Measurements from ENCODE around the gene PLK5.
"Not testable (repeated sequence)": the region's sequence is repeated elsewhere in the genome, so short reads cannot be mapped to it uniquely, and the experiment has no call there.

The PLK5 gene, protein sequence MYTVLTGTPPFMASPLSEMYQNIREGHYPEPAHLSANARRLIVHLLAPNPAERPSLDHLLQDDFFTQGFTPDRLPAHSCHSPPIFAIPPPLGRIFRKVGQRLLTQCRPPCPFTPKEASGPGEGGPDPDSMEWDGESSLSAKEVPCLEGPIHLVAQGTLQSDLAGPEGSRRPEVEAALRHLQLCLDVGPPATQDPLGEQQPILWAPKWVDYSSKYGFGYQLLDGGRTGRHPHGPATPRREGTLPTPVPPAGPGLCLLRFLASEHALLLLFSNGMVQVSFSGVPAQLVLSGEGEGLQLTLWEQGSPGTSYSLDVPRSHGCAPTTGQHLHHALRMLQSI

DNA sequence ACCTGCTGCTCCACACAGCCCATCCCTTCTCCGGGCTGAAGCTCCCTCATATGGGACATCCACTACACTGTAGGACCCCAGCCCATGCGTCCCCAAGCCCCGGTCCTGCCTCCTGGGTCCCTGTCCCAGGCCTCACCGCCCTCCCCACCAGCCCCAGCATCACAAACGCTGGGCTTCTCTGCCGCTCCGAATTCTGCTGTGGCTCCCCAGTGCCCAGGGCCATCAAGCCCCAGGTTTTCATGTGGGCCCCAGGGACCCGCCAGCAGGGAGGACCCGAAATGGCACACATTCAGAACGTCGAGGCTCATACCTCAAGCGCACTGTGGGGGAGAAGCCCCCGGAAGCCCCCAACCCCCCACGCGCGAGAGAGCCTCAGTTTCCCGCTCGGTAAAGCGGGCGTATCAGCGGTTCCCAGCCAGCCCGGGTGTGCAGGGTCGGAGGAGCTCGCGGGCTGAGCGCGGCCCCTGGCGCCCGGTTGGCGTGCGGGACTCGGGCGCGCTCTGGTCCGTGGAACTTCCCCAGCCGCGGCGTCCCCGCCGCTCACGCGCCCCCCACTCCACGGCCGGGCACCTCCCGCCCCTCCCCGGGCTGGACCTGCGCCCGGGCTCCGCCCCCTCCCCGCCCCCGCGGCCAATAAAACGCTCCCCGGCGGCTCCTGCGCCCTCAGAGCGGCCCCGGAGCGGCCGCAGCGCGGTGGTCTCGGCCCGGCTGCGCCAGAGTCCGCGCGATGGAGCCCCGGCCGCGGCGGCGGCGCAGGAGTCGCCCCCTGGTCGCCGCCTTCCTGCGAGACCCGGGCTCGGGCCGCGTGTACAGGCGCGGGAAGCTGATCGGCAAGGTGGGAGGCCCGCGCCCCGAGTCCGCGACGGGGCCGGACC, at the start of gene PLK5:
PLK5 (plus strand) TSS at position 666 of the 875 bp plus-strand sequence. CDS start 2,920 bp downstream, outside the sequence.
- no peak for DNase-seq

DNA sequence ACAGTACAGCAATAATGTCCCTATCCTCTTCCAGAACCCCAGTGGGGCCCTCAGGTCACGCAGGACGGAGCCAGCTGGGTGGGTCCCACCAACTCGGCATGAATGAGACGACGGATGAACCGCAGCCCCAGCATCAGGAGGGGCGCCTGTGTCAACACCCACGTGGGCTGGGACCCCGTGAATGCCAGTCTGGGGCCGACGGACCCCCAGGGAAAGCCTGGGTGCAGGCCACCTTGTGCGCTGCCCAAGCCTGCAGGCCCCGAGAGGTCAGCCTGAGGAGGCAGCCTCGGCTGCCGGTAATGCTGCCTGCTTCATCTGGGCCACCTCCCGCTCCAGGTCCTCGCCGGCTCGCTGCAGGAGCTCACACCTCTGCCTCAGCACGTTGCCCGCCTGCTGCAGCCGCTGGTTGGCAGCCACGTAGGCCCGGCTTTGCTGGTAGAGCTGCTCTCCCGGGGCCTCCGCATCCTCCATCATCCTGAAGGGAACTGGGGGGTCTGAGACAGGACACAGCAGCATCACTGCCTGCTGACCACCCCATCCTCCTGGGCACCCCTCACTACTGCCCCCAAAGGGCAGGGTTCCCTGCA, 49.0 kb upstream of the PLK5 start:
- DNase-seq = no peak

DNA sequence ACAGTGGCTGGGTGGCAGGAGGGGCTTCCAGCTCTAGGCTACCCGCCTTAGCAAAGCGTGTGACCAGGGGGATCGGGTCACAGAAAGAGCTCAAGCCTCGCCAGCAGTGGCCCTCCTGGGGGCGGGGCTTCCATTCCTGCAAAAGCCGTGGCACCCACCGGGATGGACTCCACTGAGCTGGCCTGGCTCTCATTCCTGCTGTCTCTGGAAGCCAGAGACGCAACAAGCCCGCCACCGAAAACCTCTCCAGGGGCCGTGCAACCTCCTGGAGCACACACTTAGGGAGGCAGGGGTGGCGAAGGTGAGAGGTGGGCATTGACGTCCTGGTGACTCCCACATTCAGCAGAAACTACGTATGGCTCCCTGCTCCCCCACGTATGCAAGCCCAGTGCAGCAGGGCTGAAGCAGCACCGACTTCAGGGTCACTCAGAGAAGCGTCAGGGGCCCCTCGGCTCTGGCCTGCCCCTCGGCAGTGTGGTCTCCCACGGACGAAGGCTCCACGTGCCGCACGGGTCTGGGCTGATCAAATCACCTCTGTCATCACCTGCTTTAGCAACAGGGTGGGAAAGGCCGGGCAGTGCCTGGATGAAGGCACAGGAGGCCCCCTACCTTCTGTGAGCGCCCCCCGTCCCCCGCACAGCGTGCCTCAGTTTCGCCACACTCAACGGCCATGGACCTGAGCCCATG, 48.0 kb upstream of the PLK5 start:
- DNase-seq = no peak

DNA sequence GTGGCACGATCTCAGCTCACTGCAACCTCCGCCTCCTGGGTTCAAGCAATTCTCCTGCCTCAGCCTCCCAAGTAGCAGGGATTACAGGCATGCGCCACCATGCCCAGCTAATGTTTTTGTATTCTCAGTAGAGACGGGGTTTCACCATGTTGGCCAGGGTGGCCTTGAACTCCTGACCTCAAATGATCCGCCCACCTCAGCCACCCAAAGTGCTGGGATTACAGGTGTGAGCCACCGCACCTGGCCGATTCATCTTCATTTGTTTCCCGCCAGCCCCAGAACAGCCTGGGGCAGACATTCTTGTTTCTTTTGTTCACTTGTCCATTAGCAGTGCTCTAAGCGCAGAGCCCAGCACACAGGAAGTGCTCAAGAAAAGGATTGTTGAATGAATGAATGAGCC, 46.8 kb upstream of the PLK5 start:
- not testable (repeated sequence) for DNase-seq

DNA sequence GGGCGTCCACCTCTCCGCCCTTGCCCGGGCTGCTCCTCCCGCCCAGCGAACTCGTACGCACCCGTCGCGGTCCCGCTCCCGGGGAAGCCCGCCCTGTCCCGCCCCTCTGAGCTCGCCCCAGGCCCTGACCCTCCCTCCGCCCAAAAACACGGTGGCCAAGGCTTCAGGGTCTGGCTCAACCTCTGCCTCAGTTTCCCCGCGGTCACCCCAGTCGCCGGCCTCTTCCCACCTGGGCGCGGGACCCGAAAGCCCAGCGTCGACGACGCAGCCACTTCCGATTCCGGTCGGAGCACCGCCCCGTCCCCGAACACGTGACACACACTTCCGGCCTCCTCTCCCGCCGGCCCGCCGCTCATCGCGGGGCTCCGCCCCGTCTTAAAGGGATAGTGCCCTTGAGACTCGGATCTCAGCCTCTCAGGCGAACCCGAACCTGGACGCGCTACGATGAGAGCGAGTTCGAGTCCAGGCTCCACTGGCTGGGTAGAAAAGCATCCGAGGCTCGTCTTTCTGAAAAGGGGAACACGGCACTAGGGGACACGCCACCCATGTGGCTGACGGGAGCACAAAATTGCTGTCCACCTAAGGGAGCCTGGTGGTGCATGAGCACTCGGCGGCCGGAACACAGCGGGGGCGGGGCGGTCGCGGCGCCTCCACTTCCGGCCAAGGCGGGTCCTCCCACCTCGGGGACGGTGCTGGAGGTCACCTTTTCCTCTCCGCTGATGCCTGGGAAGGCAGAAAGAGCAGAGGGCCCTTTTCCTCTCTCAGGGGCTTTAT, 44.8 kb upstream of the PLK5 start, which contains the start of gene C19orf25:
C19orf25 (minus strand) TSS at position 282 of the 774 bp plus-strand sequence. CDS start 312 bp downstream, outside the sequence.
- peak; percentile 94 for DNase-seq

DNA sequence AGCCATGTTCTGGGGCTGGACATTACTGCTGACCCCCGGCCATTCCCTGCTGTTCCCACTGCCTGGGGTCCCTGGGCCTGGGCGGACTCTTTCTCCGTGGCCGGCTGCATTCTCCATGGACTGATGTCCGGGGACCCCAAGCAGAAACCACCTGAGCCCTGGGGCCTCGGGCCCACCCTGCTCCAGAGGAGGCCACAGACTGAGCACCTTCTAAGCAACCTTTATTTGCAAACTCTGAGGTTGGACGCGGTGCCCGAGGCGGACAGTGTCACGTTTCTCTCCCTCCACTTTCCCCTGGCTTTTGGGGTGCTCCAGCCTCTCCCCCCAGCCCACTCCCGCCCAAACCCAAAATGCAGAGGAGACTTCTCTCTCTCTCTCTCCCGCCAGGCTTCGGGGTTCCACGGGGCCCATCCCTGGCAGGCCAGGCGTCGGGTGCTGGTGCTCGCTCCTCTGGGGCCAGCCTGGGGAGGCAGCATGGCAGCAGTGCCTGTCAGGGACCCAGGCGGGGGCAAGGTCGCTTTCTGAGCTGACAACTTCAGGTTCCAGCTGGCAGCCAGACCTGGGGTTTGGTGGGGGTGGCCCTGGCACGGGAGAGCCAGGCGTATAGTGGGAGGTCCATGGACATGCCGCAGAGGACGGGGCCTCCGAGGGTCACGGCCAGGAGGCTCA, 42.5 kb upstream of the PLK5 start:
- no peak for DNase-seq

DNA sequence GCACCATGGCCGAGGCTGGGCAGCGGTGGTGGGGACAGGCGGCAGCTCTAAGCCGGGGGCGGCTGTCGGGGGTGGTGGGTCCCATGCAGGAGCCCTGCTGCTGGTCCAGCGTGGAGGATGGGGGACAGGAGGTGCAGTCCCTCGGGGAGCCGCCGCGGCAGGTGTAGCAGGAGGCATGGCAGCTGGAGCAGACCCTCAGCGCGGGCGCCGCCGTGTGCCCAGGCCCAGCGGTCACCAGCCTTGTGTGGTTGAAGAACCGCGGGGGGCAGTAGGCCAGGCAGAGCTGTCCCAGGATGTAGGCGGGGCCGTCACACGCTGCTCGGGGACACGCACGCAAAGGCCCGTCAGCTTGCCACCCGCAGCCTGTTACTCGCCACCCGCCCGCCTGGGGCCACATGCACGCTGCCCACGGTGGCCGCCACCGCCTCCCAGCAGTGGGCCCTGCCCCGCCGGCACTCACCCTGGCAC, 42.0 kb upstream of the PLK5 start:
- DNase-seq = no peak

DNA sequence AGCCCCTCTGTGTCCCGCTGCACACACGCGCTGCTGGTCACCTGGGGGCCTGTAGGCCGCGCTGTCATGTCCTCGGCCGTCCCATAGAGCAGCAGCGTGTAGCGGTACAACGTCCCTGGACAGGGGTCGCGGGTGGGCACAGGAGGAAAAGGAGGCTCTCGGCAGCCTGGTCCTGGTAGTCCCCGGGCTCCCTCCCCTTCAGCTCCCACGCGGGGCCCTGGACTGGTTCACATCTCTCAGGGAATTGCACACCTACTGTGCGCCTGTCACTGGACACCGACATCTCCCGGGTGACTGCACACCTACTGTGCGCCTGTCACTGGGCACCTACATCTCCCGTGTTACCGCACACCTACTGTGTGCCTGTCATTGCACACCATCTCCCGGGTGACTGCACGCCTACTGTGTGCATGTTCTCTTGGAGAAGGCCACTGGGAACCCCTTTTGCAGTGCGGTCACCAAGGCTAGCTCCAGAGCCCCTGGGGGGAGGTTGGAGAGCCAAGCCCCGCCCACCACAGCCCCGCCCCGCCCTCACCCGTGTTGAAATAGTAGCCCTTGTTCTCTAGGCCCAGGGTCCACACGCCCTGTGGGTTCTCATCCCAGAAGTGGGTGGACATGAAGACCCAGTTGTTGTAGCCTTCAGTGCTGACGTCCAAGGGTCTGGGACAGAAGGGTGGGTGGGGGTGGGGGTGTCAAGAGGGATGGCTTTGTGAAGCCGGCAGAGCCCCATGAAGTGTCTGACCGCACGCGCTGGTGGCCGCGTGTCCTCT, 41.3 kb upstream of the PLK5 start:
- DNase-seq = no peak

DNA sequence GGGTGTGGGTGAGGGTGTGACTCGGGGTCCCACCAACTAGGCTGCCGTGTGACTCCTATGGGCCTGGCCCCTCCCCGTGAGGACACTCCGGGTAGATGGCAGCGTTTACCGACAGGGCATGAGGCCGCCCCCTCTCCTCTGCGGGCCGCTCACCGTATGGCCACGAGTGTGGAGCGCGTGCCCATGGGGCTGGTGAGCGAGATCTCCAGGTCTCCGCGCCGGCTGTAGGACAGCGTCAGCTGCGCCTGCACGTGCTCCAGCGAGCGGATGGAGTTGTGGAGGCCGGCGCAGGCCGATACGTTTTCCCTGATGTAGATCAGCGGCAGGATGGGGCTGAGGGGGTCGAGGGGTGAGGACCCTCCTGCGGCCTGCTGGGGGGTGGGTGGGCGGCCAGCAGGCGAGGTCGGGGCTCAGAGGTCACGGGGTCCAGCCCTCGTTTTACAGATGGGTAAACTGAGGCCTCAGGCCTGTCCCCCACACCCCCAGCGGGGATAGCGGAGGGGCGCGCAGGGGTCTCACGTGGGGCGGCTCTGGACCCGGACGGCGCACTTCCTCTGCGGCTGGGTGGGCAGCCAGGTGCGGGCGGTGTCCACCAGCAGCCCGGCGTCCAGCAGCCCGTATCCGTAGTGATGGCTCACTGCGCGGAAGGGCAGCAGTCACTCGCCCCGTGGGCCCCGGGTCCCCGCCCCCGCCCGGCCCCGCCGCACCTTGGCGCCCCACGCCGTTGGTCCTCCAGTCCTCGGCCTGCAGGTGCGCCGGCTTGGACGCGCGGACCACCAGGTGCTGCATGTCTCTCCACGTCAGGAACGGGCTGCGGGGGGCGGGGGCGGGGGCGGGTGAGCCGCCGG, 40.5 kb upstream of the PLK5 start:
- no peak for DNase-seq

DNA sequence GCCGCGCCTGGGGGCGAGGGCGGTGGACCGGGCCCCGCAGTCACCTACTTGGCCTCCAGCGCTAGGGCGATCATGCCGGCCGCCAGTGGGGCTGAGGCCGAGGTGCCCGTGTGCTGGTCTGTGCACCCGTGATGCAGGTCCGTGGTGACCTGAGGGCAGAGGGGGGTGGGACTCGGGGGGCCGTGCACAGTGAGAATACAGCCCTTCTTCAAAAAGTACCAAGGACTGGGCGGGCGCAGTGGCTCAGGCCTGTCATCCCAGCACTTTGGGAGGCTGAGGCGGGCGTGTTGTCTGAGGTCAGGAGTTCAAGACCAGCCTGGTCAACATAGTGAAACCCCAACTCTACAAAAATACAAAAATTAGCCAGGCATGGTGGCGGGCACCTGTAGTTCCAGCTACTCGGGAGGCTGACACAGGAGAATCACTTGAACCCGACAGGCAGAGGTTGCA, 39.9 kb upstream of the PLK5 start:
- DNase-seq = no peak

DNA sequence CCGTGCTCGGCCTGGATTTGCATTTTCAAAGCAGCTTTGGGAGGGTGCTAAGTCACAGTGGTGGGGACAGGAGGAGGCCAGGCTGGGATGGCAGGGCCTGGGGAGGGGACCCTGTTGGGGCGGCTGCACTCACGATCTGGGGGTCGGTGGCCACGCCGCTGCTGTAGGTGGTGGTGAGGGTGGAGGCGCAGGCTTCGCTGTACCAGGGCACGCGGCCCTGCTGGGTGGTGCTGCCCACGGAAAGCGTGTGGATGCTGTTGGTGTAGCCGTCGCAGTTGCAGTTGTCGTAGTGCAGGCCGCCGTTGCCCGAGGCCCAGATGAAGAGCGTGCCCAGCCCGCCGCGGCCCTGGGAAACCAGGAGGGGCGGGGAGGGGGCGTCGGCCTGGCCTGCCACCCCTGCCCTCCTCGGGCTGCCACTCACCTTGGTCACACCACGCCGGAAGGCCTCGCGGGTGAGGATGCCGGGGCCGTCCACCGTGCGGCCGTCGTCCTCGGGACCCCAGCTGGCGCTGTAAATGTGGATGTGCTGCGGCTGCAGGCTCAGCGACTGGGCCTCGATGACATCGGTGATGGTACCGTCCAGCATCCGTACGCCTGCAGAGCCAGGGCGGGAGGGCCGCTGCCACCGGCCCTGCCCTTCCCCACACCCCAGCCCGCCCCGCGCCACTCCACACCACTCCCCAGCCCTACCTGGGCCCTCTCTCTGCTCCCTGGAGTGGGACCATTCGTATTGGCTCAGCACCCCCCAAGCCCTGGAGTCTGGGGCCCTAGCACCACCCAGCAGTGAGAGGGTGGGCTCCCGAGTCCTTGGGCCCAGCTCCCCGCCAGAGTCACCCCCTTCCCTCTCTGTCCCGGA, 36.9 kb upstream of the PLK5 start:
- no peak for DNase-seq

DNA sequence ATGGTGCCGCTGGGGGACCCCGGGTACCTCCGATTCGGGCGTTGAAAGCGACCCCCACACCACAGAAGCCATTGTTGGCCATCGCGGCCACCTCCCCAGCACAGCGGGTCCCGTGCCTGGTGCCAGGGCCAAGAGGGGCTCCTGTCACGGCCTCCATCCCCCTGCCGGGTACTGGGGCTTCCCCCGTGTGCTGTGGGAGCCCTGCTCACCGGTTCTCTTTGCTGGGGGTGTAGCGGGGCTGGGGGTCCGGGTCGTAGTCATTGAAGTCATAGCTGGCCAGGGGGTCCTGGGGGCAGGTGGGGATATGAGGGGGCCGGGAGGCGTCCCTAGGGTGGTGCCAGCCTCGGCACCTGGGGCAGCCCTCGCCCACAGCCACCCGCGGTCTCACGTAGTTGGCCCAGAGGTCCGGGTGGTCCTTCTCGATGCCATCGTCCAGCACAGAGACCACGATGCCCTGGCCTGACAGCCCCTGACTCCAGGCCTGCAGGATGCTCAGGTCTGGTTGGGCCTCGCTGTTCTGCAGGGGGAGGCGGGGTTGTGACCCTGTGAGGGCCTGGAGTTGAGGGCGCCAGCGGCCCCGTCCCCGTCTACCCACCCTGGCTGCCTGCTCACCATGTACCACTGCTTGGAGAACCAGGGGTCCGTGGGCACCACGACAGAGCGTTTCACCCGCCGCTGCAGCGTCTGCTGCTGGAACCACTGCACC, 36.1 kb upstream of the PLK5 start:
- DNase-seq = no peak

DNA sequence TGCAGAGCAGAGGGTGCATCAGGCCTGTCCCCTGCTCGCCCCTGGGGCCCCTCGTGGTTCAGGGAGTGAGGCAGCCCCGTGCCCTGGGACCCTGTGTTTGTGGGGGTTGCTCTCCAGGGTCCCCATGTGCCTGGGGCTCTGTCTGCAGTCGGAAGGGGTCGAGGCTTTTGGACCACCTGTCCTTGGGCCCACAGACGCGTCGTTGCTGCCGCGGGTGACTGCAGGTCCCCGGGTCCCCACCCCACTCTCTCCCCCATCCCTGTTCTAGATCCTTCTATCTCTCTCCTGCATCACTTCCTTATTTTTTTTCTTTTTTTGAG, 35.6 kb upstream of the PLK5 start:
- no peak for DNase-seq

DNA sequence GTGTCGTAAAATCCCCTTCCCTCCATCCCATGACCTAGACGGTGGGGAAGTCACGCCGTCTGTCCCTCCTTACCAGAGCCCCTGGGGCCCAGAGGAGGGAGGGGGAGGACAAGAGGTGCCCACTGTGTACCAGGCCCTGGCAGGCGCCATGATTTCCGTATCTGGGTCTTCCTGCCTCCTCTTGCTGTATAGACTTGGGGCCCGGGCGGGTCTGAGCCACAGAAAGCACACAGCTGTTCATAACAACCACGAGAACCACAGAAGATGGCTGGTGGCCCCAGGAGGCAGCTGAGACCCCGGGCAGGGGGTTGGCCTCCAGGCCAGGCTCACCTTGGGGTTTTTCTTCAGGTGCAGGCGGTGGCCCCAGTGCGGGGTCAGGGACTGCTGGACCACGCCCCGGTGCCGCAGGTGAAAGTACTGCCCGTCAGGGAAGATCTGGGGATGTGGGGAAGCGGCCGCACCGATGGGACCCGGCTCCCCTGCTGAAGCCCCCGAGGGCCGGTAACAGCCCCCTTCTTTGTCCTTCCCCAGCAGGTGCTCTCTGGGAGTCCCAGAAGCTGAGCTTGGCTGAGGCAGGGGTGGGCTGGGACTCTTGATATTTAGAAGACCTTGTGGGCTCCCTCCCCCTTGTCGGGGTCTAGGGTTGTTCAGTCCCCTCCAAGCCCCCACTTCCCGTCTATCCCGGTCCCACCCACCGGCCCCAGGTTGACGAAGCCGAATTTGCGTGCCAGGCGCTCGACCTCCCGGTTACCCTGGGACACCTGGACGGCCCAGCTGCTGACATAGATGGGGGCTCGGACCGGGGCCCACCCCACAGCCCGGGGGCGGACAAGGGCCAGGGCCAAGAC, 34.2 kb upstream of the PLK5 start:
- no peak for DNase-seq

DNA sequence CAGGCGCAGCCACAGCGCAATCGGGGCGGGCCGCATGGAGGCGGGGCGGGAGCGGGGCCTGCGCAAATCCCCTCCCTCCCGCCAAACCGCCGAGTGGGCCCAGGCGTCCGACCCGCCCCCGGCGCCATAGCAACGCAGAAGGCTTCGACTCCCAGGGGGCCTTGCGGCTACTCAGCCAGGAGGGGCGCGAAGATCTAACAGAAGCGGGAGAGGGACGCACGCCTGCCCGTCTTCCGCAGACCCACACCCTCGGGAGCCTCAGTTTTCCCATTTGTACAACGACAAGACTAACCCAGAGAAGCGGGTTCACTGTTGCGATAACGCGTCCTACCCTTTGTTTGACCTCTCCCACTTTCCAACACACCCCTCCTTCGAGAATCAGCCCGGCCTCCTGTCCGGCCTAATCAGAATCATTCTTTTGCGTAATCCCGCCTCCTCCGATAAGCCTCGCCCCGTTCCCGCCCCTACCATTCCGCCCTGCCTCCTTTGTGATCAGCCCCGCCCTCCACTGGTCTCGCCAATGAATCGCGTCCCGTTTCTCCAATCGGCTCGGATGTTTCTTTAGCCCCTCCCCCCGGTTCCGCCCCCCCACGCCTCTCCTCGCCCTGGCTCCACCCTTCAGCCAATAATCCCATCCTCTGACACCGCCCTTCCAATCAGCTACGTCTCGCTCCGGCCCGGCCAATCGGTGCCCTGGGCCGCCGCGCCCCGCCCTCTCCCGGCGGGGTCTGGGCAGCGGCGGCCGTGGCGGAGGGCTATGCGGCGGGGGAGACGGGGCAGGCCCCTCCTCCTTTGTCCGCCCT, 33.4 kb upstream of the PLK5 start, which contains the start of gene PCSK4:
PCSK4 (minus strand) TSS at position 40 of the 803 bp plus-strand sequence; CDS start at position 36, 4 bp downstream.
- peak; percentile 98 for DNase-seq

Measured in CD4-positive, alpha-beta T cell treated with Interleukin-6 for 4 hours (primary cell).